Vagina (tissue), 2 donors: ENCODE results near the gene RERG. TPM values are rescaled to one million over a fixed set of nuclear protein-coding genes. Genes with fewer than 3 reads are reported as not detected.

Experiments used
- DNase-seq, 2 donors: peaks; one replicate each; pipeline ENCODE4 v3.0.0-alpha.2; 2017; ENCODE audit errors: extremely low spot score in 2 of 2
- H3K27ac ChIP-seq: fragments of 200-600 bp; sonication (generic); one replicate; pipeline ENCODE4 v1.5.1; 2019
- H3K27me3 ChIP-seq: fragments of 200-600 bp; sonication (generic); one replicate; pipeline ENCODE4 v1.5.1; 2019
- H3K36me3 ChIP-seq, 2 donors: fragments of 200-600 bp; sonication (generic); one replicate each; pipeline ENCODE4 v1.5.1; 2017 to 2019
- H3K4me1 ChIP-seq: fragments of 200-600 bp; sonication (generic); one replicate; pipeline ENCODE4 v1.5.1; 2019
- H3K4me3 ChIP-seq, 2 donors: fragments of 200-600 bp; sonication (generic); 1 replicate in 1 of 2; 2 replicates in 1 of 2; pipeline ENCODE4 v1.5.1; 2016 to 2019
- H3K9me3 ChIP-seq: fragments of 200-600 bp; sonication (generic); one replicate; pipeline ENCODE4 v1.5.1; 2019
- CTCF ChIP-seq, 3 experiments: fragments of 450-650 bp in 2 of 3; fragments of 200-600 bp in 1 of 3; sonication (generic) in 1 of 3; IDR thresholded peaks; one replicate each; pipeline ENCODE4 v1.5.1; 2017 to 2019; ENCODE audit warnings: antibody characterized with exemption in 3 of 3, mild to moderate bottlenecking in 2 of 3, moderate library complexity in 2 of 3
- POLR2A ChIP-seq, 2 donors: fragments of 450-650 bp; IDR thresholded peaks; one replicate each; pipeline ENCODE4 v1.6.1; 2017; ENCODE audit warnings: antibody characterized with exemption in 2 of 2, mild to moderate bottlenecking in 2 of 2, moderate library complexity in 2 of 2
- POLR2AphosphoS5 ChIP-seq, 2 donors: sonication (generic); formaldehyde crosslinking; IDR thresholded peaks; one replicate each; pipeline ENCODE4 v1.9.0; 2017; ENCODE audit warnings: antibody characterized with exemption in 2 of 2, mild to moderate bottlenecking in 2 of 2, low read depth in 1 of 2; ENCODE audit not compliant: insufficient read depth in 1 of 2
- intact Hi-C: fragments of 100-400 bp; cut with DNase I; formaldehyde crosslinking; loops from one replicate; pipeline ENCODE4 v1.15.1; 2023
- total RNA-seq: library from RNA; depleted of rRNA; stranded (reverse); fragments of >200 nt; gene quantifications from one replicate; pipeline ENCODE4 v1.2.3, GENCODE V29; 2016

Gene RERG
- total RNA-seq, 1 donor from 2014 or later: 31.9 TPM

- no peak overlapping the region for H3K4me3 ChIP-seq
- H3K27me3 ChIP-seq: no peaks in the 10 kb centered on the region
- H3K4me1 ChIP-seq: no peaks in the 10 kb centered on the region
- H3K9me3 ChIP-seq: no peaks in the 10 kb centered on the region
- intact Hi-C loops: no loop called here
- TF ChIP-seq POLR2AphosphoS5 (IDR thresholded peaks at IDR 0.05; ENCODE audit: insufficient read depth in 1 of 2, low read depth in 1 of 2): no peak
- TF ChIP-seq CTCF (IDR thresholded peaks at IDR 0.05): no peak
- TF ChIP-seq POLR2A (IDR thresholded peaks at IDR 0.05): no peak
- no peaks in the 10 kb centered on the region for H3K36me3 ChIP-seq
- no peak overlapping the region for H3K27ac ChIP-seq
- no peak for DNase-seq
These were observed 36.7 kb downstream of the RERG start for GRCh38 chr12:15184484-15184883.

- Histone ChIP-seq H3K27me3 (no peaks in the 10 kb centered on the region), H3K4me3 (no peak overlapping the region), H3K9me3 (no peaks in the 10 kb centered on the region), H3K27ac (no peak overlapping the region), H3K4me1 (no peaks in the 10 kb centered on the region), H3K36me3 (no peaks in the 10 kb centered on the region)
- DNase-seq: no peak
- intact Hi-C loops: no loop called here
- TF ChIP-seq CTCF (IDR thresholded peaks at IDR 0.05) (no peak), POLR2AphosphoS5 (IDR thresholded peaks at IDR 0.05; ENCODE audit: insufficient read depth in 1 of 2, low read depth in 1 of 2) (no peak), POLR2A (IDR thresholded peaks at IDR 0.05) (no peak)
These were observed 37.4 kb downstream of the RERG start for GRCh38 chr12:15183821-15184220.

- TF ChIP-seq POLR2AphosphoS5 (IDR thresholded peaks at IDR 0.05; ENCODE audit: insufficient read depth in 1 of 2, low read depth in 1 of 2): no peak
- no peak for TF ChIP-seq CTCF (IDR thresholded peaks at IDR 0.05)
- no peak for TF ChIP-seq POLR2A (IDR thresholded peaks at IDR 0.05)
- no peak for DNase-seq
- Histone ChIP-seq H3K4me3 (no peak overlapping the region), H3K27me3 (no peaks in the 10 kb centered on the region), H3K27ac (no peak overlapping the region), H3K36me3 (no peaks in the 10 kb centered on the region), H3K9me3 (no peaks in the 10 kb centered on the region), H3K4me1 (no peaks in the 10 kb centered on the region)
- intact Hi-C loops: no loop called here
These were observed 40.1 kb downstream of the RERG start for GRCh38 chr12:15181017-15181683.

- Histone ChIP-seq H3K4me3 (no peak overlapping the region), H3K36me3 (no peaks in the 10 kb centered on the region), H3K27me3 (no peaks in the 10 kb centered on the region), H3K9me3 (no peaks in the 10 kb centered on the region), H3K27ac (no peak overlapping the region), H3K4me1 (no peaks in the 10 kb centered on the region)
- no peak for DNase-seq
- intact Hi-C loops: no loop called here
- TF ChIP-seq CTCF (IDR thresholded peaks at IDR 0.05): no peak
- TF ChIP-seq POLR2AphosphoS5 (IDR thresholded peaks at IDR 0.05; ENCODE audit: insufficient read depth in 1 of 2, low read depth in 1 of 2): no peak
- no peak for TF ChIP-seq POLR2A (IDR thresholded peaks at IDR 0.05)
These were observed 40.9 kb downstream of the RERG start for GRCh38 chr12:15180325-15180724.

GRCh38 chr12:15179672-15180071 is 41.5 kb downstream of the RERG start:
- Histone ChIP-seq H3K4me1 (no peaks in the 10 kb centered on the region), H3K4me3 (no peak overlapping the region), H3K36me3 (no peaks in the 10 kb centered on the region), H3K9me3 (no peaks in the 10 kb centered on the region), H3K27me3 (no peaks in the 10 kb centered on the region), H3K27ac (no peak overlapping the region)
- intact Hi-C loops: no loop called here
- TF ChIP-seq POLR2A (IDR thresholded peaks at IDR 0.05): no peak
- no peak for TF ChIP-seq CTCF (IDR thresholded peaks at IDR 0.05)
- no peak for TF ChIP-seq POLR2AphosphoS5 (IDR thresholded peaks at IDR 0.05; ENCODE audit: insufficient read depth in 1 of 2, low read depth in 1 of 2)
- DNase-seq: no peak
